Gastrocnemius medialis (tissue), 4 donors: ENCODE measurements around the gene THEMIS2.
"Not testable (repeated sequence)": the region's sequence is repeated elsewhere in the genome, so short reads cannot be mapped to it uniquely, and the experiment has no call there.

Experiments used
- CTCF ChIP-seq, 5 experiments: fragments of 450-650 bp in 3 of 5; fragments of 200-600 bp in 2 of 5; sonication (generic) in 2 of 5; IDR thresholded peaks in 4 of 5; conservative IDR thresholded peaks in 1 of 5; 1 replicate in 4 of 5; 2 replicates in 1 of 5; pipeline ENCODE4 v1.5.1; 2016 to 2019; ENCODE audit warnings: antibody characterized with exemption in 5 of 5, mild to moderate bottlenecking in 3 of 5, moderate library complexity in 3 of 5
- POLR2A ChIP-seq, 2 donors: fragments of 450-650 bp; IDR thresholded peaks; one replicate each; pipeline ENCODE4 v1.6.1; 2017; ENCODE audit warnings: antibody characterized with exemption in 2 of 2, mild to moderate bottlenecking in 2 of 2, moderate library complexity in 2 of 2

DNA sequence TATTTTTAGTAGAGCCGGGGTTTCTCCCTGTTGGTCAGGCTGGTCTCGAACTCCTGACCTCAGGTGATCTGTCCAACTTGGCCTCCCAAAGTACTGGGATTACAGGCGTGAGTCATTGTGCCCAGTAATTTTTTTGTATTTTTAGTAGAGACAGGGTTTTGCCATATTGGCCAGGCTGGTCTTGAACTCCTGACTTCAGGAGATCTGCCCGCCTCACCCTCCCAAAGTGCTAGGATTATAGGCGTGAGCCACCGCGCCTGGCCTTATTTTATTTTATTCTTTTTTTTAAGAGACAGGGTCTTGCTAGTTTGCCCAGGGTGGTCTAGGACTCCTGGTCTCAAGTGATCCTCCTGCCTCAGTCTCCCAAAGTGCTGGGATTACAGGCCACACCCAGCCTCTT lies 1.3 kb upstream of the THEMIS2 start:
- not testable (repeated sequence) for TF ChIP-seq POLR2A (IDR thresholded peaks at IDR 0.05); CTCF (IDR thresholded peaks at IDR 0.05 in 4 of 5, conservative IDR thresholded peaks at IDR 0.05 in 1 of 5)
